ENCODE results near the gene MYO7B.
A peak's percentile ranks its signal among the peaks of the same experiment; 100 is the strongest.

- TF ChIP-seq CTCF (IDR thresholded peaks at IDR 0.05; ENCODE audit: borderline replicate concordance, extremely low read depth, low read length, poor library complexity, severe bottlenecking), result peak; percentile 31
- TF ChIP-seq EZH2 (IDR thresholded peaks at IDR 0.05; ENCODE audit: borderline replicate concordance, low read depth, low read length, severe bottlenecking), result no peak
Measured at GRCh38 chr2:127526132-127527000, 9.1 kb upstream of the MYO7B start, which contains the start of gene IWS1.
